ENCODE measurements around the gene SCRN2.

SCRN2 gene

DNA sequence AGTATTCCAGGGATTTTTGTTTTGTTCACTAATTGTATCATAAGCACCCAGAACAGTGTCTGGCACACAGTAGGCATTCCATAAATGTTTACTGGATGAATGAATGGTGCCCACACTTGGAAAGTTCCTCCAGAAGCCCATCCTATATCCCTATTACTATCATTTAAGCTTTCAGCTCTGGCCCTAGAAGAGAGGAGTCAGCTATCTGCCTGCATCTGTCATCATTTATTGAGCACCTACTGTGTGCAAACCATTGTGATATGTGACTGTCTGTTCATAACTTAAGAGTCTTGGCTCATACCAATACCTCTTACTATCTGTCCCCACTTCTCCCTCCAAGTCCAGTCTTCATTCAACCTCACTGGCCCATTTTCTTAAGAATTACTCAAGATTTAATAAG, 30.0 kb upstream of the SCRN2 start:
- Histone ChIP-seq H3K27me3 (ENCODE audit: insufficient read depth, poor library complexity, severe bottlenecking) (no peaks in the 10 kb centered on the region), H3K4me3 (ENCODE audit: severe bottlenecking) (no peak overlapping the region), H3K9me3 (ENCODE audit: severe bottlenecking) (no peaks in the 10 kb centered on the region), H3K36me3 (ENCODE audit: low read depth) (no peaks in the 10 kb centered on the region), H3K4me1 (ENCODE audit: insufficient read depth, poor library complexity, severe bottlenecking) (peaks cover 6% of the 10 kb centered on the region), H3K27ac (ENCODE audit: poor library complexity, severe bottlenecking) (no peak overlapping the region)
- TF ChIP-seq, protein P1, sequence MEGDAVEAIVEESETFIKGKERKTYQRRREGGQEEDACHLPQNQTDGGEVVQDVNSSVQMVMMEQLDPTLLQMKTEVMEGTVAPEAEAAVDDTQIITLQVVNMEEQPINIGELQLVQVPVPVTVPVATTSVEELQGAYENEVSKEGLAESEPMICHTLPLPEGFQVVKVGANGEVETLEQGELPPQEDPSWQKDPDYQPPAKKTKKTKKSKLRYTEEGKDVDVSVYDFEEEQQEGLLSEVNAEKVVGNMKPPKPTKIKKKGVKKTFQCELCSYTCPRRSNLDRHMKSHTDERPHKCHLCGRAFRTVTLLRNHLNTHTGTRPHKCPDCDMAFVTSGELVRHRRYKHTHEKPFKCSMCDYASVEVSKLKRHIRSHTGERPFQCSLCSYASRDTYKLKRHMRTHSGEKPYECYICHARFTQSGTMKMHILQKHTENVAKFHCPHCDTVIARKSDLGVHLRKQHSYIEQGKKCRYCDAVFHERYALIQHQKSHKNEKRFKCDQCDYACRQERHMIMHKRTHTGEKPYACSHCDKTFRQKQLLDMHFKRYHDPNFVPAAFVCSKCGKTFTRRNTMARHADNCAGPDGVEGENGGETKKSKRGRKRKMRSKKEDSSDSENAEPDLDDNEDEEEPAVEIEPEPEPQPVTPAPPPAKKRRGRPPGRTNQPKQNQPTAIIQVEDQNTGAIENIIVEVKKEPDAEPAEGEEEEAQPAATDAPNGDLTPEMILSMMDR (IDR thresholded peaks at IDR 0.05; ENCODE audit: poor library complexity, severe bottlenecking), result no peak
- no peak for ATAC-seq (ENCODE audit: low read depth)
- no peak for DNase-seq (ENCODE audit: low spot score)

DNA sequence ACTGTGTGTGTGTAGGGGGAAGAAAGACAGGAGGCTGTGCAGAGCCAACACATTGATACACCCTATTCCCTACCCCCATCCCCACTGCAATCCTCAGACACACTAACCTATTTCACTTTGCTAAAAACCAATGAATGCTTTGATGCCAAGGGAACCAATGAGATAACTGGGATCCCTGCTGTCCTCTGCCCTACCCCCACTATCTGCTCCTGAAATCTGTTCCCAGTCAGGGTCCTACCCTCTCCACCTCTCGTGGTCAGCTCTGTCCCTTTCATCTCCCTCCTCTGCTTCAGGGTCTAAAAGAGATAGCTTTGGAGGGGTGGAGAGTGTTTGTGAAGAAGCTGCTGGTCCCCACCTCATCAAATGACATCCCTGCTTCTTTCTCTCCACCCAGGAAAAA, 29.0 kb upstream of the SCRN2 start:
- no peak for ATAC-seq (ENCODE audit: low read depth)
- Histone ChIP-seq H3K4me3 (ENCODE audit: severe bottlenecking) (no peak overlapping the region), H3K27me3 (ENCODE audit: insufficient read depth, poor library complexity, severe bottlenecking) (no peaks in the 10 kb centered on the region), H3K36me3 (ENCODE audit: low read depth) (no peaks in the 10 kb centered on the region), H3K9me3 (ENCODE audit: severe bottlenecking) (no peaks in the 10 kb centered on the region), H3K27ac (ENCODE audit: poor library complexity, severe bottlenecking) (no peak overlapping the region), H3K4me1 (ENCODE audit: insufficient read depth, poor library complexity, severe bottlenecking) (peaks cover 11% of the 10 kb centered on the region)
- TF ChIP-seq, protein P1 (IDR thresholded peaks at IDR 0.05; ENCODE audit: poor library complexity, severe bottlenecking), result no peak
- DNase-seq (ENCODE audit: low spot score), result no peak

DNA sequence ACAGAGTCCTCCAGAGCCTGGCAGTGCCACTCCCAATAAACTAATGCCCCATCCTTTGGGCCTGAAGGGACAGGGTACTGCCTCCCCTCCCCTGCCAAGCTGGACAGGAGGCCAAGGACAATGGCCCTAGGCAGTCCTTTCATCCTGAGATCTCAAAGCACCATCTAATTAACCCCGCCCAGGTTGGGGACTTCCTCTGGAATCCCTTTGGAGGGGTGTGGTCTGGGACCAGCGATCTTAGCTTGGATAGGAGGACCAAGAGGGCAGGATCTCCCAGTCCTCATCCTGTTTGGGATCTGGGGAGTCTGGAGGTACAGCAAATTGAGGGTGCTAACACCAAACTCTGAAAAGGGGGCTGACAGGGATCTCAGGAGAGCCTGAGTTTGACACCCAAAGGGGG, 28.0 kb upstream of the SCRN2 start:
- no peak for DNase-seq (ENCODE audit: low spot score)
- no peaks in the 10 kb centered on the region for H3K27me3 ChIP-seq (ENCODE audit: insufficient read depth, poor library complexity, severe bottlenecking)
- ATAC-seq (ENCODE audit: low read depth), result no peak
- TF ChIP-seq, protein P1 (IDR thresholded peaks at IDR 0.05; ENCODE audit: poor library complexity, severe bottlenecking), result no peak
- no peaks in the 10 kb centered on the region for H3K36me3 ChIP-seq (ENCODE audit: low read depth)
- peaks cover 20% of the 10 kb centered on the region for H3K4me1 ChIP-seq (ENCODE audit: insufficient read depth, poor library complexity, severe bottlenecking)
- H3K27ac ChIP-seq (ENCODE audit: poor library complexity, severe bottlenecking), result no peak overlapping the region
- no peaks in the 10 kb centered on the region for H3K9me3 ChIP-seq (ENCODE audit: severe bottlenecking)
- H3K4me3 ChIP-seq (ENCODE audit: severe bottlenecking), result no peak overlapping the region

DNA sequence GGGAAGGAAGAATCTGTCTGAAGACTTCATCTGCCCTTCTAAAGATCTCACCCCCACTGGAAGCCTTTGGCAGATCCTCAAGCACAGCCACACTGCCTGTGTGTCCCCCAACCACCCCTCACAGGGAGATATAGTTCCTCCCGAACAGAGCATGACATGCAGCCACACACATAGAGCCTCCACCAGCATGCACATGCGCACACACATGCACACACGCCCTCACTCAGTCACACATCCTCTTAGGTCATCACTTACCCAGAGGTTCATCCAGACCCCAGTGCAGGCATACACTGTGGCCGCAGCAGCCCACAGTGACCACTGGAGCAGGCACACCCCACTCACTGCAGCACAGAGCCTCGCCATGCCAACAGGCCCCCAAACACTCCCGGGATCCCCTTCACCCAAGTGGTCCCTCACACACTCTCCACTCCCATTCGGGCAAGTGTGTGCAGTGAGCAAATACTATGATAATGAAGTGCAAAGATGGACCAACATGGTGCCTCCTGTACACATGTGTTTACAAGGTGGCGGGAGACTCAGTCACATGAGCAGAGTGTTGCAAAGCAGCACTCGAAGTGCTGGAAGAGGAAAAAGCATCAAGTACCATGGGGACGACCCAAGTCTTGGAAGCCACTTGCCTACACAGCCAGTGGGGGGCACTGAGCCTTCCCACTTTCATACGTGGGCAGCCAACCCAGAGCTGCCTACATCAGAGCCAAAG, 26.9 kb upstream of the SCRN2 start:
- DNase-seq (ENCODE audit: low spot score), result no peak
- Histone ChIP-seq H3K4me3 (ENCODE audit: severe bottlenecking) (no peak overlapping the region), H3K9me3 (ENCODE audit: severe bottlenecking) (no peaks in the 10 kb centered on the region), H3K4me1 (ENCODE audit: insufficient read depth, poor library complexity, severe bottlenecking) (peaks cover 27% of the 10 kb centered on the region), H3K27ac (ENCODE audit: poor library complexity, severe bottlenecking) (no peak overlapping the region), H3K36me3 (ENCODE audit: low read depth) (no peaks in the 10 kb centered on the region), H3K27me3 (ENCODE audit: insufficient read depth, poor library complexity, severe bottlenecking) (no peaks in the 10 kb centered on the region)
- no peak for ATAC-seq (ENCODE audit: low read depth)
- TF ChIP-seq, protein P1 (IDR thresholded peaks at IDR 0.05; ENCODE audit: poor library complexity, severe bottlenecking), result no peak

DNA sequence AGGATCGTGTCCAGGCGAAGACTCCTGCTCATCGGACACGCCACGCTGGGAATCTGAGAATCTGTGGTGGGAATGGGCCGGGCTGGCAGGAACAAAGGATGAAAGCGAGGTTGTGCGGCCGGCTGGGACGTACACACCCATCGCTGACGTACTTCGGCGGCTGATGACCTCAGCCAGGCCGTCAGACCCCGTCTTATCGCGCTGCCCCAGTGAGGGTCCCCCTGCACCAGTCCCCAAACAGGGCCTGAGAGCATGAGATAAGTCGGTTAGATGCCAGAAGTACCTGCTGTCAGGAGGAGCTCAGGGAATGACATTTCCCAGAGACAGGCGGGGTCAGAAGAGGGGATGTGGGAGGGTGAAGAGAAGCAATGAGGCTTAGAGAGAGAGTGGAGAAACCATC, 25.9 kb upstream of the SCRN2 start:
- Histone ChIP-seq H3K27me3 (ENCODE audit: insufficient read depth, poor library complexity, severe bottlenecking) (no peaks in the 10 kb centered on the region), H3K4me1 (ENCODE audit: insufficient read depth, poor library complexity, severe bottlenecking) (peaks cover 29% of the 10 kb centered on the region), H3K27ac (ENCODE audit: poor library complexity, severe bottlenecking) (no peak overlapping the region), H3K4me3 (ENCODE audit: severe bottlenecking) (no peak overlapping the region), H3K9me3 (ENCODE audit: severe bottlenecking) (no peaks in the 10 kb centered on the region), H3K36me3 (ENCODE audit: low read depth) (no peaks in the 10 kb centered on the region)
- DNase-seq (ENCODE audit: low spot score), result no peak
- no peak for ATAC-seq (ENCODE audit: low read depth)
- TF ChIP-seq, protein P1 (IDR thresholded peaks at IDR 0.05; ENCODE audit: poor library complexity, severe bottlenecking), result no peak
